CD4-positive, alpha-beta T cell treated with Interleukin-21 for 1 hour (primary cell): ENCODE results near the gene LPGAT1.

ENCODE experiments used
- DNase-seq: peaks from one replicate; pipeline ENCODE4 v3.0.0-alpha.2; 2020

The LPGAT1 gene

DNA sequence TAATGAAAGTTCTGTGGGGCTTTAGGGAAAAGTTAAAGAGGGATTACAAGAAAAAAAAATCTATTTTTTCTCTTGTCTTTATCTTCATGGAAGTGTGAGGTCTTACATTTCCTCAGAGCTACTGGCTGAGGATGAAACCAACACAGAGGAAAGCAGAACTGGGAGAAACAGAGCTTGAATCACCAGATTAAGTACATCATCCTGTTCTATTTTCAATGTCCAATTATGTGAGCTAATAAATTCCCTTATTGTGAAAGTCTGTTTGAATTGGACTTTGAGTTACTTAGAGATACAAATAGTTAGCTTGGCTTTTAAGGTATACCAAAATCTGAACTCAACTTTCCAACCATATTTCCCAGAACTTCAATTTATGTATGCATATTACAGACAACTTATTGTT, 69.2 kb downstream of the LPGAT1 start:
- DNase-seq: no peak

DNA sequence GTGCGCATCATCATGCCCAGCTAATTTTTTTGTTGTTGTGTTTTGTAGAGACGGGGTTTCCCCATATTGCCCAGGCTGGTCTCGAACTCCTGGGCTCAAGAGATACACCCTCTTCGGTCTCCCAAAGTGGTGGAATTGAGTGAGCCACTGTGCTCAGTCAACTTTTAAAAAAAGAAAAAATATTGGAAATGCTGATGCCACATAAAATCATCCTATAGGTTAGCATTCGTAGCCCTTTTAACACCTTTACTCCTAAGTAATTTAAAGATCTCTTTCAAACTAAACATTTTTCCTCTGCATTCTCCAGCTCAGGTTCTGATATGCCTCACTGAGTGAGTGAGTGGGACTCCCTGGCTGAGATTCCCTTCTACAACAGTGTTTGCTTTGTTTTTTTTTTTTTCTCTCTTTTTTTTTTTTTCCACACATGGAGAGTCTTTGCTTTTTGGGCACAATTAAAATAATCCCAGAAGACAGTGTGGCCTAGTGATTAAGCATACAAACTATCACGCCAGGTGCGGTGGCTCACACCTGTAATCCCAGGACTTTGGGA, 74.0 kb downstream of the LPGAT1 start:
- no peak for DNase-seq

DNA sequence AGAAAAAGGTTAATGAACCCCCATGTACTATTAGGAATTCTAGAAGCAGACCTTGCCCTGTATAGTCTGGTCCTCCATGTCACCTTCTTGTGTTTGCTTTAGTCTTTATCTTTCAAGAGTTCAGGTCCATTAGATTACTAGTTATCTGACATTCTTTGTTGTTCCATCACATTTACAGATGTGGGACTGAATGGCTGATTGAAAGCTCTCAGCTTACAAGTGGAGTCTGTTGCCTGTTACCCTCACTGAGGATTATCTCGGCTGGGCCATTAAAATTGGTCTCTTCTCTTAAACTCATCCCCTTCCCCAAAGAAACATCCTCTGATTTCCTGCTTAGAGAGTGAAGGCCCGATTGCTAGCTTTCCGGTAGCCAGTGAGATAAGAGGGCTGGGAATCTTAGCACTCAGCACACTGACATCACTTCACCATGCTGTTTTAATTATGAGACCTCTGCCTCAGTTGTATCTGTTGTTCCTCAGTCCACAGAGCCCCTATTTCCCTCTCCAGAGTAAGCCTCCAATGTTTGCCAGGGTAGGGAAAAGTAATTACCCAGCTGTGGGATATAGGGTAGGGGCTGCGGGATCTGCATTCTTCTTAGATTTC, 76.8 kb downstream of the LPGAT1 start:
- DNase-seq: no peak

DNA sequence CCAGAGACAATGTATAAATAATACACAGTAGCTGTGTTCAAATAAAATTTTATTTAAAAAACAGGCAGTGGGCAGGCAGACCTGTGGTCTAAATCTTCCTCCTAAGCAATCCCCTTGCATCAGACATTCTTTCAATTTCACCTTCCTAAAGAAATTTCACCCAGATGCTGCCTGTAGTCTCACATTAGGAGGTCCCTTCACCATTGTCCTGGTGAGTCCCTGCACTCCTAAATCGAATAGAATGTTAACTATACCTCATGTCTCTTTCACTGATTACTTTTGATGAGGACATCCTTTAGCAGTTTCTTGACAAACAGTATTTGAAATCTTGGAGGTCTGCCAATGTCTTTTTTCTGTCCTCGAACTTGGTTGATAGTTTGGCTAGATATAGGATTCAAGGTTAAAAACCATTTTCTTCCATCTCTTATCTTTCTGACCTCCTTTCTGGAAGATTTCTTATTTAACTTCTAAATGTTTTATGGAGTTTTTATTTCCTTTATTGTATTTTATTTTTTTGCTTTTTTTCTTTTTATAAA, 77.5 kb downstream of the LPGAT1 start:
- DNase-seq: no peak

DNA sequence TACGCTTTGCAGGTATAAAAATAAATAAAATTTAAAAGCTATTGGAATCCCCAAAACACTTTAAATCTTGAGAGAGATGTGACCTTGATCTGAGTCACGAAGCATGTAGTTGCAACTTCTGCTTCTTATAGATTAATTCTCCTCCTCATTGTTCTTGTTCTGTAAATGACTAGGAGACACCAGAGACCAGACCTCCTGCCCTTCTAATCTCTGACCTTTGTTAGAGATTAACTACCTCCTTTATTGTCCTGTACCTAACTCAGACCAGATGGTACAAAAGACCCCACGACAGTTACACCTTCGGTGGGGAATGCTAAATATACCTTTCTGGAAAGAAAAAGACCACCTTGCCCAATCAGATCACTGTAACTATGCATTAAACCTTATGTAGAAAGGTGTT, 78.2 kb downstream of the LPGAT1 start:
- DNase-seq: no peak

DNA sequence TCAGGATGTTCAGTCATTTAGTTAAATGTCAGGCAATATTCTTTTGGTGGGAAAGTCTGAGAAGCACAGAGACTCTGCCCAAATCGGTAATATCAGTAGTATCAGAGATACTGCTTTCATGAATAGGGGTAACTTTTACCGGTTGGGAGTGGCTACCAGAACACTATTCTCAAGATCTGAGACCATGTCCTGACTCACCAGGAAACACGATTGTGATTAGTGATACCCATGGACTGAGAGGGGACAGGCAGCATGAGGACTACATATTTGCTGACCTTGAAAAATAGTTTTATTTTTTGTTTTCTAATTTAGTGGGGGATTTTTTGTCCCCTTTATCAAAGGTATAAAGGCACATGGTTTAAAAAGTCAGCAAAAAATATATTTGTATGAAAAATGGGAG, 79.1 kb downstream of the LPGAT1 start:
- DNase-seq: no peak

DNA sequence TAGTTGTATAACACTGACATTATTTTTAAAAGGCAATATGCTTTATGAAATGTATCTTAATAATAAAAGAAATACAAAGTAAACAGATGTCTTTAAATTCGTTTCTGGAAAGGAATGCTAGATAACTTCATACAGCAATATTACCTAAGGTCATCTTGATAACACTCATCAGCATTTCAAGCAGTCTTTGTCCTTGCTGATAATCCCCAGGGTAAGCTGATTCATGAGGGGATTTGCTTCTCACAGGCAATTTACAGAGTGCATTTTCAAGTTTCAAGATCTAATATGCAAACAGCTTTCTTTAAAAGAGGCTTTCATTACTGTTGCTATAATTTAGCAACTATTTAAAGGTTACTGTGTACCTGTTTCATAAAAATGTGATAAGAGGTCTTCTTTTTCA, 80.0 kb downstream of the LPGAT1 start:
- DNase-seq: no peak

DNA sequence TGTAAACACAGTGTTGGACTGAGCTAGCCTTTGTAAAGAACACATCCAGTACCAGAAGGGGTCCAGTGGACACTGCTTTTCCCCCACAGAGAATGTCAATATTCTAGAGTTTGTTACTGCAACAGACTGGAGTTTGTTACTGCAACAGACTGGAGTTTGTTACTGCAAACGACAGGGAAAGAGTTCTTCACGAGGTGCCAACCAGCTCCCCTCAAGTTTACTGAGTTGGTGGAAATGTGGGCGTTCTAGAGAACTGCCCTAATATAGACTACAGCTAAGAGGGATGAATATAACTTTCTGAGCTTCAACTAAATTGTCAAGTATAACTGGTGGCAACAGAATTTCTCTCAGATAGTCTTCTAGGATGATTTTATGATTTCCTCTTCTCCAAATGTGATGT, 81.3 kb downstream of the LPGAT1 start:
- no peak for DNase-seq

DNA sequence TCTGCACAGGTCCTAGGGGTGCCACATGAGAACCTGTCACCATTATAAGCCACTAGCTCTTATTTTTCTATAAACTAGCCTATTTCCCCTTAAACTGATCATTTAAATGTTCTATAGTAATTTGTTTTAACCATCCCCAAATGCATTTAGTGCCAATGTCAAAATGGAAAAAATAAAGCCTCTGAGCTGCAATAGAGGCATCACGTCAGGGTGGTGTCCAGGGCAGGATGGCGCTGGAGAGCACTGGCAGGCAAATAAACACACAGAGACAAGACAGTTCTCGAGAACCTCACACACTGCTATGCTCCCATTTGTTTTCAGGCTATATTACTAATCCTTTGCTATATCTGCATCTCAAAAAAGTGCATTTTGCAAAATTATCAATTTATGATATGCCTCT, 81.8 kb downstream of the LPGAT1 start:
- no peak for DNase-seq

DNA sequence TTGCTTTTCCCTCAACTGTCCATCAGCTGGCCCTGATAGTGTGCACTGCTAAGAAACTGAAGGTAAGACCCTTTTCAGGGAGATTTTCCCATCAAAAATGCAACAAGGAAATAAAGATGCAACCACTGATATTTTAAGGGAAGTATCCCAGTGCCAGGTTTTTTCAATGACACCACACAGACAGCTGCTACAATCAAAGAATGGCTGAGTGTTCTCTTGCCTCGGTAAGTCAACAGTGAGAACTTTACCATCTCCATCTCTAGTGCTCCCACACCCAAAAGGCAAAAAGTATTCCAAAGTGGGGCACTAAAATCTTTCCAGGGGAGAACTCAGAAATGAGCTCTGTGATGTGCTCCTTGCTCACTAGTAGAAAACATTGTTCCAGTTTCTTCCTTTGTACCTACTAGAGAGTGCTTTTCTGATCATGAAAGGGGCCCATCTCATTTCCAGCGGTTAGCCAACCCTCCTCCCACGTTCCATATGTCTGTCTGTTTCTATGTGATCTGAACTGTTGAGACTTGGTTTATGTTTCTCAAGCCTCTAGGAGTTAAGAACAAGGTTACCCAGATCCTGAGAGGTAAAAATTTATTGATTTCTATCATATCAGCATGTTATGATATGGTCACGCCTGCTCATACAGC, 87.6 kb downstream of the LPGAT1 start:
- DNase-seq: no peak

DNA sequence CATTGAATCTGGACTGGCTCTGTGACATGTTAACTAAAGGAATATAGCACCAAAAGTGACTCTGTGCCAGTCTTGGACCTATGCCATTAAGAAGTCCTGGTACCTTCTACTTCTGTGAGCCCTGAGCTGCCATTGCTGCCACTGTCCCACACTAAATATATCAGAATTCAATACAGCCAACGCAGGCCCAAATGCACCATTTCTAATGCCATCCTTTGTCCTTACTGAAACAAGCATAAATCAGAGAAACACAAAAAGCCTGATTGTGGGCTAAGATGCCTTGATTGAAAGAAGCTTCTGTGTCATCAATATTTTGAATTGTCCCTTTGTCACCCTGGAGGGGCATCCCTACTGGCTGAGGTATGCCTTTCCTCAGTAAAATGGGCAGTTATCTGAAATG, 88.3 kb downstream of the LPGAT1 start:
- no peak for DNase-seq

DNA sequence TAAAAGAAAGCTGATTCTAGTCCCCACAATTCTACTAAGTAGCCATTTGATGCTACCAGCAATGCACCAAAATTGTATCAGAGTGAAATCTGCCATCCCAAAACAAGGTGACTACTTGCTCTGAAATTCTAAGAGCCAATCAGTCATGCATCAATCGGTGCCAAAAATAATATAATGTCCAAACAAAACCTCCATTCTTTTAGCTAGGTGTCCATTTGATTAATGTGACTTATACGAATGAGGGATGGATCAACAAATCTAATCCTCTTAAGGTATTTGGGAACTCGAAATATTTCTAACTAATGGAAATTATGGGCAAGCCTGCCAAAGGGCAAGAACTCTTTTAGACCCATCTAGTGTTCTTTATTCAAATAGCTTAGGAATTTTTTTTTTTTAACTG, 88.8 kb downstream of the LPGAT1 start:
- no peak for DNase-seq

DNA sequence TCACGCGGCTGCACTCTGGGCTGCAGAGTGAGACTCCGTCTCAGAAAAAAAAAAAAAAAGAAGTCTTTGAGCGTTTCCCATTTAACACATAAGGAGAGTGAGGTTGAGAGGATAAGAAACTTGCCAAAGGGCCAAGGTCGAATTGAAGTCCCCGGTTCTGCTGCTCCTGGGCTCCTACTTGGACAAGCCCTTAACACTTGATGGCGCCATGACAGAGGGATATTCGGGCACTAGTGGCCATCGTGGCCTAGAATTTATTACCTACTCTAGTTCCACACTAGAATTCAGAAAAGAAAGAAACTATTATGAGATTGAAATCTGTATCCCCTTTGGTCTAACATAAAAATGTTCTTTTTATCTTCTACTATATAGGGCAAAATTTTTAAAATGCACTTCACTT, 89.4 kb downstream of the LPGAT1 start:
- DNase-seq: no peak

DNA sequence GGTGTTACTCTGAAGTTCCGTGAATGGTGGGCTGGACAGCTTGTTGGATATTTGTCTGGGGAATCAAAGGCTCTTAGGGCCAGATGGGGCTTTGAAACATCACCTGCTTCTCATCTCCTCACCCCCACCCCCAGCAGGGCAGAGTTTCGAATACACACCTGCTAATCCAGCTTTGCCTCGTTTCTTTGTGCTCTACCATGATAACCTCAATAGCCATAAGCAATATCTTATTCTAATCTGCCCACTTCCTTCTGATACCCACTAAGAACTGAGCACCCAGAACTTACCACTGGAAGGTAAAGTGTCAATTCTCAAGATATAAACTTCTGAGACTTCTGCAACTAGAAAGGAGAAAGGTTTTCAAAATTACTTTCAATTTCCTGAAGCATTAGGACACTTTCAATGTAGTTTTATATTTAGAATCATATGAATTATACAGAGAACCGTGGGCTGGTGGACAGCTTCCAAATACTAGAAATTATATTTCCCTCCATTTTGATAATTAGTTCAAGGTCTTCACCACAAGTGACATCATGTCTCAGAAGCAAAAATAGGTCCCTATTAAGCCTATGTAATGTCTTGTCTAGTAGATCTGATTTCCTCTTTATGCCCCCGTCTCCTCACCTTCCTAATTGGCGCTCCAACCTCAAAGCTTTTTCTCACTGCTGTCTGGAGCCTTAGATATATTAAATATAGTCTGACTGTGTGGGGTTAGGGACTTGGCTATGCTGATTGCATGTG, 90.7 kb downstream of the LPGAT1 start:
- peak; percentile 23 for DNase-seq

DNA sequence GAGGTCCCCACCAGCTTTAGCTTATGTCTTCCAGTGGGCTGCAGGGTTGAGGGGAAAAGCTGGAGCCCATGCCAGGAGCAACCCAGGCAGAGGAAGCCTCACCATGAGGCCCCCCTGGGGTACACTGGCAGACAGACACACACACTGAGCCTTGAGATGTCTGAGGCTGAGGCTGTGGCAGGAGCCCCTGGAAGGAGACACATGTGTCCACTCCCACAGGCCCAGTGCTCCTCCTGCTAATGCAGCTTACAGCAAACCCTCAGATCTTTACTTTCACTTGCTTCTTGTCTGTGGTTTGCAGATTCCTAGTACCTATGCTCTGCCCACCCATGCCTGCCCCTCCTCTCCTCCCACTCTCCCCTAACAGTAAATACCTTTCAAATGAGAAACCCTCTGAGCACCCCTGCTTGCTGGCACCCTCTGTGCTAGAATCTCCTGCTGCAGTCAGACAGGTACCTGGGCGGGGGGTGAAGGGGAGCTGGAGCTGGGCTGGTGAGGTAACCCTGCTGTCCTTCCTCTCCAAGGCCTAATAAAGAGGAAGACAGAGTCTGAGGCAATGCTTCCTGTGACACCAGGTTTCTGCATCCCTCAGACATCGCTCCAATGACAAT, 91.8 kb downstream of the LPGAT1 start:
- DNase-seq: peak; percentile 26

DNA sequence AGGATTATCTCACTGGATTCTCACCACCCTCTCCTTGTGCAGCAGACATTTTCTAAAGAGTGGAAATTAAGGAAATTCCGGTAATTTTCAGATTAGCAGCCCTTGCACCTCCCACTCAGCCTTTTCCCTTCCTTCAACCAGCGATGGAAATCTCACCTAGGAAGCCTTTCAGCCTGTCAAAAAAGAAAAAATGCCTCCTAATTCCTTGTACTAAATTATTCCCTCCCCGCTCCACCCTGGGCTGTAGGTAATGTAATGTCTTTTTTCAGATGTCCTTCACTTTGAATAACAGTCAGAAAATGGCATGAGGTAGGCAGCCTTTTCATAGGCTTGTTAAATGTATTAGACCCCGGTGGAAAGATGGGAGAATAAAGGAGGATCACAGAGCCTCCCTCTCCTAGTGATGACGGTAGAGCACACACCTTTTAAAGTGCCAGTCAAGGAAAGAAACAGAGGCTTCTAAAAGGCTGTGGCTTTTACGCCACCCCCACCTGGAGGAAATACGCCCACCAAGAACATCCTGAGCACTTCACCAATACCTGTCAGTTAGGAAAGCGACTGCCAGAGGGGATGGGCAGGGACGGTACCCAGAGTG, 92.4 kb downstream of the LPGAT1 start:
- no peak for DNase-seq

DNA sequence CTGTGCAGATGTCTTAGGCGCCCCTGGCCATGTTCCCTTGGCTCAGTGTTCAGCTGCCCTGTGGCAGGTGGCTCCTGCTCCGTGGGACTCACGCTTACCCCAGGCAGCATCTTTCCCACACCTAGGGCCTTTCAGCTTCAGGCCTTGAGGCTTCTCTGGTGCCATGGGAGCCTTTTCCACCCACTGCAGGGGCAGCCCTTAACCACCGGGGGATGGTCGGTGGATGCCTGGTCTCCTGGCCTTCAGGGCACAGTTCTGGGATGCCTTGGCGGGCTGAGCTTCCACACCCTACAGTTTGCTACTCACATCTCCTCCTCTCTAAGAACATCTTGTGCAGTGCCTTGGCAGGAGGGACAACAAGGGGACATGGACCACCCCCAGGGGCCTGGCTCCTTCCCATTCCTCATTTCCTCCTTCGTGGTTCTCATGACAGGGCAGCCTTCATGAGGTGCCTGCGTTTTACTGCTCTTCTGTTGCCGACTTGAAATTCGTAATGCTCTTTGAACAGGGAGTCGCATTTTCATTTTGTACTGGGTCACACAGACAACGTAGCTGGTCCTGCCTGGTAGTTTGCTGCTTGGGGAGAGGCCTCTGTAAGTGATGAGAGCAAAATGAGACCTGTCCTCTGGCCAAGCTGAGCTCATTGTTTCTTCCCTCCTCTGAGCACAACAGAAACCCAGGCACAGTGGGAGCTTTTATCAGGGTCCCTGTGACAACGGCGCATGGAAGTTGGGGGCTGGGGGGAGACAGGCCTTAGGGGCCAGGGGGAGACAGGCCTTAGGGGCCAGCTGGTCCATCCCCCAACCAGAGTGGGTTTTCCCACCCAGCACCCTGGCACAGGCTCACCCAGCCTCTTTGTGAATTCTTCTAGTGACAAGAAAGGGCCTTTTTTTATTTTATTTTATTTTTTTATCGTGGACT, 93.2 kb downstream of the LPGAT1 start:
- DNase-seq: no peak

DNA sequence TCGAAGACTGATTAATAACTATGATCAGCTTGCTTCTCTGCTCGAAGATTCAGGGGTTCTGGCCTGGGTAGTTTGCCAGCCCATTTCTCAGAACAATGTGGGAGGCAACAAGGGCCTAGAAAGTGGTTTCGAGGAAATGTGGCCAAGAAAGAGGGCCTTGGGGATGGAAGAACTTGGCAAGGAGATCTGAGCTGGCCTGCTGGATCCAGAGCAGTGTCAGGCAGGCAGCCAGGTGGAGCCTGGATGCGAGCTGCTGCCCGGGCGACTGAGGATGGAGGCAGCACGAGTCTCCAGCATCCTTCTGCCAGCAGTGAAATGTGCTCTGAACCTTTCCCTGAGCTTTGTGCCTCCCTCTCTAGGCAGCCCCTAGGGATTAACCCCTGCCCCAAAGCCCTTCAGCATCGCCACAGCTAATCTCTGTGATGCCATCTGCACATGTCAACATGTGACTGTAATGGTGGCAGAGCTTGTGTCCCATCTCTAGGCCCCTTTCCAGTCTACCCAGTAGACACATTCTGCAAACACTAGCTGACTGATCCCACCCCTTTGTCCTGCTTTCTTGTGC, 94.1 kb downstream of the LPGAT1 start:
- no peak for DNase-seq

DNA sequence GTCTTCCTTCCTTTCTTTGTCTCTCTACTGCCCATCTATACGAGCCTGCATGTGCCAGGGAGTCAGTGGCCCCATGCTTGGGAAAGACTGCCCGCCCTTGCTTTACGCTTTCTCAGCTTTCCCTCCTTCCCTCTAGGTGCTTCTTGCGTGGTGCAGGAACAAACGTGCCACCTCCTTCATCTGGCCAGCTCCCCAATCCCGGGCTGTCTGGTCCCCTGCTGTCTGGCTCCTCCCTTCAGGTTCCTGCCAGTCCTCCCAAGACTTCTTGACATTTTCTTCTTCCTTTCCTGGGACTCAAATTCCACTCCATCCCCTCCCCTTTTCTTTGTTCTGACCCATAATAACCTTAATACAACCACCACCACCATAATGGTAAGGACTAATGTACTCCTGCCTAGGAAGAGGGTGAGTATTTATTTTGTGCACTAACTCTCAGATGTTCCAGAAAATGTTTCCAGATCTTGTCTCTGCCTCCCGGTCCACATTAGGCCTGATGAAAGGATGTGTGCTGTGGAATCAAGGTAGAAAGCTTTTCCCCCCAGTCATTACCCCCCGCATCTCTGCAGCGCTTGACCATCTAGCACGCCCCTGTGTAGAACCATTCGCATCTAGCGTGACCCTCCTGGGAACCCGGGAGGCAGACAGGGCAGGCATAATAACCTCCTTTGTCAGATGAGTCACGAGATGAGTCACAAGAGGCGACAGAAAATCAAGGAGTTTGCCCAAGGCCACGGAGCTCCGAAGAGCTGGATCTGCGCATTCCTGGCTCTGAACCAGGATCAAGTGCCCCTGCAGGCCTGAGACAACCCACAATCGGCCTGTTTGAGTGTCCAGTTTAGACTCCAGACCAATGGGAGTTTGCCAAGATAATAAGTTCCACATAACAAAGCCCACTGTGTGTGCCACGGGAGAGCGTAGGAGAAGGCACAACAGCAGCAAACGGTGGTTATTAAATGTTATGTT, 95.1 kb downstream of the LPGAT1 start:
- DNase-seq: no peak

DNA sequence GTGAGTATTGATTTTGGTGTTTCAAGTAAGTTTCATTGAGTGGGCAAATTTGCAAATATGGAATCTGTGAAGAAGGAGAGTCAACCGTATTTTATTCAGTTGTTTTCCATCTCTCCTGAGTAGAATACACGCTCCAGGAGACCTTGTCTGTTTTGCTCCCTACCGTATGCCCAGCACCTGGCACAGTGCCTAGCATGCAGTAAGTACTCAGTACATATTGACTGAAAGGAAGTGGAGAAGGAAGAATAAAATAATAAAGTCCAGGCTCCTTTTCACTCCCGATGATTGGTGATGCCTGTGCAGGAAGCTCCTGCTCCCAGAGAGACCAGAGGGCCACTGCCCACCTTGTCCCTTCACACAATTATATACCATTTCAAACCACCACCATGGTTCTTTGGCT, 95.8 kb downstream of the LPGAT1 start:
- no peak for DNase-seq
